Left ventricle myocardium inferior (tissue), 1 donor: Measurements from ENCODE around the gene PITPNM3. TPM values are rescaled to one million over a fixed set of nuclear protein-coding genes. Genes with fewer than 3 reads are reported as not detected.

ENCODE experiments used
- DNase-seq: peaks from one replicate; pipeline ENCODE4 v3.0.0-alpha.2; 2020
- H3K27ac ChIP-seq: fragments of 200-600 bp; replicated peaks from 2 replicates; pipeline ENCODE4 v1.8.0; 2021
- H3K27me3 ChIP-seq: fragments of 200-600 bp; 2 replicates; pipeline ENCODE4 v1.8.0; 2021; ENCODE audit warnings: low read depth
- H3K36me3 ChIP-seq: fragments of 200-600 bp; 2 replicates; pipeline ENCODE4 v1.8.0; 2021
- H3K4me1 ChIP-seq: fragments of 200-600 bp; 2 replicates; pipeline ENCODE4 v1.8.0; 2021
- H3K4me3 ChIP-seq: fragments of 200-600 bp; 2 replicates; pipeline ENCODE4 v1.8.0; 2021; ENCODE audit warnings: mild to moderate bottlenecking, moderate library complexity
- H3K9me3 ChIP-seq: fragments of 200-600 bp; replicated peaks from 2 replicates; pipeline ENCODE4 v1.8.0; 2021
- intact Hi-C: fragments of 100-400 bp; cut with micrococcal nuclease; formaldehyde crosslinking; loops from one replicate; pipeline ENCODE4 v1.11.0; 2022
- total RNA-seq: library from RNA; stranded (reverse); fragmentation: NEBNext Ultra II Directional; extraction: Animal tissue kit (Norgen Biotek cat#: 25700); gene quantifications from one replicate; pipeline ENCODE4 v1.2.1, GENCODE V29; 2021
- TF ChIP-seq, protein P1 (sequence below): fragments of 200-600 bp; IDR thresholded peaks from 2 replicates; pipeline ENCODE4 v1.8.0; 2021; ENCODE audit warnings: antibody characterized with exemption, mild to moderate bottlenecking, borderline replicate concordance
- donor health status: DM: no; HTN: yes; CAD: no; lungs with severe emphysema.

The PITPNM3 gene
- total RNA-seq, 1 donor from 2014 or later: 0.36 TPM

DNA sequence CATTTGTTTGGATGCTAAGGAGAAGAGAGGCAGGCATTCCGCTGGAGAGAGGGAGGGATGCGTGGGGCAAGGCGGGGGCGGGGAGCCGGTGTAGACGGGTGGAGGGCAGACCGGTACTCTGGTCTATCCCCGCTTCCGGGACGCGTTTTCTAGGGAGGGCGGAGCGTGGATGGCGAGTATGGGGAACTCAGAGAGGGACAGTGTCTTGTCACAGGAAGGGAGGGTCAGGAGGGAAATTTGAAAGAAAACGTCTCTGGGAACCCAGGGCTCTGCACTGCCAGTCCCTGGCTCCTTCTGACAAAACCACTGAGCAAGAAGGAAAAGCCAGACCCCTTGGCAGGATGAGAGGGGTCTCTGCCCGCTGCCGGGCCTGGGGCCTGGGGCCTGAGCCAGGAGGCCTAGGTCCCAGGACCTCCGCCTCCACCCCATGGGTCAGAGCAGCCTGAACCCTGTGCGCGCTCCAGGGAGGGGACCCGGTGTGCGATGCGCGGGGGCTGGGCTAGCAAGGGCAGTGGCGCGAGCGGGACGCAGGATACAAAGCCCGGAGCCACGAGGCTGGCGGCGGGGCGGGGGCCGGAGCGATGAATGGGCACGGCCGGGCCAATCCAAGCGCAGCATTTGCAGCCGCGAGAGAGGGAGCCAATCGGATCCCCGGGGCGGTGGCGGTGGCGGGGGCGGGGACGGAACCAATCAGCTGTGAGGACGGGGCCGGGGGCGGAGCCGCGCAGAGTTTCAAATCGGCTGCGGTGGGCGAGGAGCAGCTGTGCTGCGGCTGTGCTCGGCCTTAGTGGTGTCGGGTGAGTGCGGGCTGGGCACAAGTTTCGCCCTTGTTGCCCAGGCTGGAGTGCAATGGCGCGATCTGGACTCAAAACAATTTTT lies 112.4 kb downstream of the PITPNM3 start, which contains the start of gene PIMREG:
PIMREG (plus strand) TSS at position 764 of the 879 bp plus-strand sequence. CDS start 656 bp downstream, outside the sequence.
- peak; percentile 96 for DNase-seq
- Histone ChIP-seq H3K36me3 (no peaks in the 10 kb centered on the region), H3K4me1 (peaks cover 16% of the 10 kb centered on the region), H3K4me3 (peak within 1 kb of the TSS; percentile 72), H3K27me3 (peaks cover 37% of the 10 kb centered on the region), H3K9me3 (no peaks in the 10 kb centered on the region), H3K27ac (peak within 1 kb of the TSS; percentile 41)
- intact Hi-C loops: no loop called here
- TF ChIP-seq, protein P1, sequence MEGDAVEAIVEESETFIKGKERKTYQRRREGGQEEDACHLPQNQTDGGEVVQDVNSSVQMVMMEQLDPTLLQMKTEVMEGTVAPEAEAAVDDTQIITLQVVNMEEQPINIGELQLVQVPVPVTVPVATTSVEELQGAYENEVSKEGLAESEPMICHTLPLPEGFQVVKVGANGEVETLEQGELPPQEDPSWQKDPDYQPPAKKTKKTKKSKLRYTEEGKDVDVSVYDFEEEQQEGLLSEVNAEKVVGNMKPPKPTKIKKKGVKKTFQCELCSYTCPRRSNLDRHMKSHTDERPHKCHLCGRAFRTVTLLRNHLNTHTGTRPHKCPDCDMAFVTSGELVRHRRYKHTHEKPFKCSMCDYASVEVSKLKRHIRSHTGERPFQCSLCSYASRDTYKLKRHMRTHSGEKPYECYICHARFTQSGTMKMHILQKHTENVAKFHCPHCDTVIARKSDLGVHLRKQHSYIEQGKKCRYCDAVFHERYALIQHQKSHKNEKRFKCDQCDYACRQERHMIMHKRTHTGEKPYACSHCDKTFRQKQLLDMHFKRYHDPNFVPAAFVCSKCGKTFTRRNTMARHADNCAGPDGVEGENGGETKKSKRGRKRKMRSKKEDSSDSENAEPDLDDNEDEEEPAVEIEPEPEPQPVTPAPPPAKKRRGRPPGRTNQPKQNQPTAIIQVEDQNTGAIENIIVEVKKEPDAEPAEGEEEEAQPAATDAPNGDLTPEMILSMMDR: no peak

- TF ChIP-seq, protein P1: no peak
- Histone ChIP-seq H3K27ac (no peak overlapping the region), H3K4me1 (peaks cover 16% of the 10 kb centered on the region), H3K9me3 (no peaks in the 10 kb centered on the region), H3K27me3 (peaks cover 49% of the 10 kb centered on the region), H3K4me3 (no peak overlapping the region), H3K36me3 (no peaks in the 10 kb centered on the region)
- DNase-seq: no peak
- intact Hi-C loops: no loop called here
Measured at GRCh38 chr17:6442775-6443174, 113.6 kb downstream of the PITPNM3 start.

DNA sequence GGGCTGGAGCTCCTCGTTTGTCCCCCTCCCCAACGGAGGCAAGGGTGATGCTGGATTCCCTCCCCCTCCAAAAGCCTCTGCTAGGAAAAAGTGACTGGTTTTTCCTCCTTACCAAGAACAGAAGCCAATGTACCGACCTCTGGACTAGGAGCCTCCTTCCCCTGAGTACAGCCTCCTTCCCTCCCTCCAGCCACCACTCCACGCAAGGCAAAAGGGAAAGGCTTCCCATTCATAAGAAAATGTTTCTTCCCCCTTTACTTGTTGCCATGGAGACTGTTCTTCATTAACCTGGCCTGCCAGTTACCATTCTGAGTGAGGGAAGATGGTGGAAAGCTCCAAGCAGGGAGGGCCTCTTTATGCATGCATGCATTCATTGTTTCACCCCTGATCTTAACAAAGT lies 116.4 kb downstream of the PITPNM3 start:
- no peak overlapping the region for H3K27ac ChIP-seq
- intact Hi-C loops: no loop called here
- TF ChIP-seq, protein P1: no peak
- no peak overlapping the region for H3K4me3 ChIP-seq
- no peaks in the 10 kb centered on the region for H3K36me3 ChIP-seq
- H3K9me3 ChIP-seq: no peaks in the 10 kb centered on the region
- peaks cover 16% of the 10 kb centered on the region for H3K4me1 ChIP-seq
- DNase-seq: no peak
- peaks cover 77% of the 10 kb centered on the region for H3K27me3 ChIP-seq

GRCh38 chr17:6437956-6438355 lies 118.4 kb downstream of the PITPNM3 start:
- Histone ChIP-seq H3K36me3 (no peaks in the 10 kb centered on the region), H3K4me3 (no peak overlapping the region), H3K27ac (no peak overlapping the region), H3K4me1 (no peaks in the 10 kb centered on the region), H3K9me3 (no peaks in the 10 kb centered on the region), H3K27me3 (peaks cover 84% of the 10 kb centered on the region)
- TF ChIP-seq, protein P1: no peak
- no peak for DNase-seq
- intact Hi-C loops: no loop called here

- peaks cover 82% of the 10 kb centered on the region for H3K27me3 ChIP-seq
Measured at GRCh38 chr17:6437466-6437865, 118.9 kb downstream of the PITPNM3 start.

More at GRCh38 chr17:6437466-6437865, 118.9 kb downstream of the PITPNM3 start:
- TF ChIP-seq, protein P1: no peak
- intact Hi-C loops: no loop called here
- Histone ChIP-seq H3K4me1 (no peaks in the 10 kb centered on the region), H3K27ac (no peak overlapping the region), H3K4me3 (no peak overlapping the region), H3K36me3 (no peaks in the 10 kb centered on the region), H3K9me3 (no peaks in the 10 kb centered on the region)
- no peak for DNase-seq
